ENCODE measurements around the gene FGF12.

- TF ChIP-seq EGR1 (IDR thresholded peaks at IDR 0.05; ENCODE audit: low read depth) (no peak), CTCF (IDR thresholded peaks at IDR 0.05 in 2 of 3, conservative IDR thresholded peaks at IDR 0.05 in 1 of 3; ENCODE audit: borderline replicate concordance in 1 of 3, insufficient read depth in 1 of 3, low read depth in 2 of 3, low read length in 2 of 3) (no peak), EZH2 (IDR thresholded peaks at IDR 0.05) (no peak), SIN3A (IDR thresholded peaks at IDR 0.05; ENCODE audit: low read depth) (no peak), TCF7L2 (IDR thresholded peaks at IDR 0.05; ENCODE audit: borderline replicate concordance, extremely low read depth, insufficient read depth, insufficient read length) (no peak), POLR2A (IDR thresholded peaks at IDR 0.05; ENCODE audit: borderline replicate concordance, extremely low read depth, insufficient read depth, insufficient read length) (no peak), MAX (IDR thresholded peaks at IDR 0.05) (no peak), EZH2phosphoT487 (IDR thresholded peaks at IDR 0.05; ENCODE audit: borderline replicate concordance) (no peak), ZFX (IDR thresholded peaks at IDR 0.05) (no peak), POLR2AphosphoS5 (IDR thresholded peaks at IDR 0.05; ENCODE audit: low read depth, low read length) (no peak), REST (IDR thresholded peaks at IDR 0.05; ENCODE audit: low read depth) (no peak), YY1 (IDR thresholded peaks at IDR 0.05; ENCODE audit: extremely low read depth, insufficient replicate concordance, low read depth, low read length) (no peak), CEBPB (IDR thresholded peaks at IDR 0.05; ENCODE audit: low read depth) (no peak), RAD21 (IDR thresholded peaks at IDR 0.05; ENCODE audit: low read depth) (no peak)
These were observed 453.7 kb downstream of the FGF12 start for GRCh38 chr3:192273697-192274010.
